Fibroblast of mammary gland (primary cell): ENCODE results near the gene CORO2B.
A peak's percentile ranks its signal among the peaks of the same experiment; 100 is the strongest.

Experiments
- DNase-seq: peaks from one replicate; pipeline ENCODE4 v3.0.0-alpha.2; 2010; ENCODE audit warnings: low read depth
- H3K4me3 ChIP-seq: 2 replicates; pipeline ENCODE4 v1.5.1; 2011; ENCODE audit warnings: low read depth, mild to moderate bottlenecking, low read length, moderate library complexity; ENCODE audit not compliant: control insufficient read depth
- TF ChIP-seq, protein P1 (sequence below): conservative IDR thresholded peaks from 2 replicates; pipeline ENCODE4 v1.5.1; 2011; ENCODE audit warnings: low read depth, low read length, inconsistent platforms; ENCODE audit not compliant: control insufficient read depth, insufficient read depth

The CORO2B gene

GRCh38 chr15:68632101-68632500 is 53.3 kb downstream of the CORO2B start:
- H3K4me3 ChIP-seq: no peak overlapping the region
- TF ChIP-seq, protein P1, sequence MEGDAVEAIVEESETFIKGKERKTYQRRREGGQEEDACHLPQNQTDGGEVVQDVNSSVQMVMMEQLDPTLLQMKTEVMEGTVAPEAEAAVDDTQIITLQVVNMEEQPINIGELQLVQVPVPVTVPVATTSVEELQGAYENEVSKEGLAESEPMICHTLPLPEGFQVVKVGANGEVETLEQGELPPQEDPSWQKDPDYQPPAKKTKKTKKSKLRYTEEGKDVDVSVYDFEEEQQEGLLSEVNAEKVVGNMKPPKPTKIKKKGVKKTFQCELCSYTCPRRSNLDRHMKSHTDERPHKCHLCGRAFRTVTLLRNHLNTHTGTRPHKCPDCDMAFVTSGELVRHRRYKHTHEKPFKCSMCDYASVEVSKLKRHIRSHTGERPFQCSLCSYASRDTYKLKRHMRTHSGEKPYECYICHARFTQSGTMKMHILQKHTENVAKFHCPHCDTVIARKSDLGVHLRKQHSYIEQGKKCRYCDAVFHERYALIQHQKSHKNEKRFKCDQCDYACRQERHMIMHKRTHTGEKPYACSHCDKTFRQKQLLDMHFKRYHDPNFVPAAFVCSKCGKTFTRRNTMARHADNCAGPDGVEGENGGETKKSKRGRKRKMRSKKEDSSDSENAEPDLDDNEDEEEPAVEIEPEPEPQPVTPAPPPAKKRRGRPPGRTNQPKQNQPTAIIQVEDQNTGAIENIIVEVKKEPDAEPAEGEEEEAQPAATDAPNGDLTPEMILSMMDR: no peak
- DNase-seq: no peak

GRCh38 chr15:68633231-68634121 is 54.7 kb downstream of the CORO2B start:
- DNase-seq: no peak
- TF ChIP-seq, protein P1: no peak
- H3K4me3 ChIP-seq: no peak overlapping the region

DNA sequence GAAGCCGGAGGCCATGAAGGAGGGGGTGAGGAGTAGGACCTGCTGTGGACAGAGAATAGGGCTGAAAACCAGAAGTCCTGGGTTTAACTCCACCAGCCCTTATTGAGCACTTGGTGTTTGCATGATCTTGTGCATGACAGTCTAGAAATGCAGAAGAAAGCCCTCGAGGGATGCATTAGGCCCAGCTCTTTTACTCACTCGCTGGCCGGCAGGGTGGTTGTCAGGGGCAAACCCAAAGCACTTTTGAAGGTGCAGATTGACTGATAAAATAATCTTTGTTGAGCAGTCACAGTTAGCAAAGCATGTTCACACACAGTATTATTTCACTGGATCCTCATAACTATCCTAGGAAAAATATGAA is 55.3 kb downstream of the CORO2B start:
- TF ChIP-seq, protein P1: no peak
- DNase-seq: no peak
- no peak overlapping the region for H3K4me3 ChIP-seq

- TF ChIP-seq, protein P1: no peak
- DNase-seq: no peak
- H3K4me3 ChIP-seq: no peak overlapping the region
Measured at GRCh38 chr15:68634531-68634930, 55.7 kb downstream of the CORO2B start.

DNA sequence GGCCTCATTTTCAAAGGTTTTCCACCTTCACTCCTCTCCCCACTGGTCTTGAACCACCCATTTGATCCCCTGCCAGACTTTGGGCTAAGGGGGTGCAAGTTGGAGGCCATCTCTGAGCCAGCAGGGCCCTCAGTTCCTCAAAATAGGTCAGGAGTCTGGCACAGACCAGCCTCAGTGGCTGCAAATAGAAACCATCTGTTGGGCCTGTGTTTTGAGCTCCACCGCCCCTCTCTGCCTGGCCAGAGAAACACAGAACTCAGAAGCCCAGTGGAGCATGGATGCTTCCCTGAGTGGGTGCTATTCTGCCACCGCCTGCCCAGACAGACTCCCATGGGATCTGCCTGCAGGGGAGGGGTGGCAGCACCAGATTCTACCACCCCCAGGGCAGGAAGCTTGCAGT is 56.3 kb downstream of the CORO2B start:
- no peak overlapping the region for H3K4me3 ChIP-seq
- TF ChIP-seq, protein P1: no peak
- DNase-seq: peak; percentile 50

DNA sequence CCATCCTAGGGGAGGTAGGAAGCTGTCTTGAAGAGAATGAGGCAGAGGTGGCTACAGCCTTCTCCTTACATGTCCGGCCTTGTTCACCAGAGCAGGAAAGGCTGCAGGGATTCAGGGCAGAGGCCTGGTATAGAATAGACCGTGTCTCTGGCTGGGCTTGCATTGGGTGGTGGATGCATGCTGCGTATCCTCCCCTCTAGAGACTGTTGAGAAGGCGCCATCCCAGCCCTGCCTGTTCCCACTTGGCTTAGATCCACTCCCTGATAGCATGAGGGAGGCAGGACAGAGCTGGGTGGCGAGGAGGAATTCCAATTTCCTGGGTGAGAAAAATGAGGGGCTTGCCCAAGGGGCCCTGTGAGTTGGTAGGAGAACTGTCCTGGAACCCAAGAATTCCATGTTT is 57.5 kb downstream of the CORO2B start:
- no peak overlapping the region for H3K4me3 ChIP-seq
- no peak for DNase-seq
- TF ChIP-seq, protein P1: no peak

DNA sequence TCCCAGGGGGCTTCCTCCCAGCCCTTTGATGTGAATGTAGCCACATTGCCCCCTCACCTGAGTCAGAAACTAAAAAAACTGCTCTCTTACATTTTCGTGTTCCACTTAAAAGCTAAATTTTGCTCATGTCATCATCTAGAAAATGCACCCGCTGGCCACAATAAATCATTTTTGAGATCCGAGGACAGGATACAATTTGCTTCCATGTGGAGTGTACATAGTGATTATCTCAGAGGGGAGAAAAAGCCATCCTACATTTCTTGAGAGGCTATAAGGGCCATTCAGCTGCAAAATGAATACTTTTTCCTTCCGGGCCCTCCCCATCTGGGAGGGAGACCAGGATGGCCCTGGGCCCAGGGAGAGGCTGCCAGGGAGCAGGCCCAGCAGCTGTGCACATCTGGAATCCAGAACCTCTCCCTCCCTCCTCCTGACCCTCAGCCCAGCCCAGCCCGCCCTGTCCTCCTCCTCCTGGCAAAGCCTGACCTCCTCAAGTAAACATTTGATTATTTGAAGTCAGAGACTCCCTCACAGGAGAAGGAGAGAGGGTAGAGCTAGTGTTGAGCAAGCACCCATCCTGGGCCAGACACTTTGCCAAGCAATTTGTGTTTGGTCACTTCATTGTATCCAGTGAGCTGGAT is 59.1 kb downstream of the CORO2B start:
- H3K4me3 ChIP-seq: no peak overlapping the region
- TF ChIP-seq, protein P1: no peak
- DNase-seq: peak; percentile 81
